T47D (cell line): ENCODE data around the gene SLC25A43.
A peak's percentile ranks its signal among the peaks of the same experiment; 100 is the strongest.

Experiments used
- DNase-seq, 2 experiments: peaks; one replicate each; pipeline versions ENCODE4 v3.0.0 to v3.0.0-alpha.2; 2011 to 2012; ENCODE audit warnings: low read depth in 1 of 2, low spot score in 1 of 2
- JUND ChIP-seq: IDR thresholded peaks from 2 replicates; pipeline ENCODE4 v1.6.1; 2012; ENCODE audit warnings: low read depth
- in situ Hi-C: cut with HindIII; loops from 2 replicates; pipeline ENCODE4 v1.10.0; 2016; ENCODE audit warnings: low sequenced_read_pairs, low pct_unique_long_range_greater_than_20kb

SLC25A43 gene

DNA sequence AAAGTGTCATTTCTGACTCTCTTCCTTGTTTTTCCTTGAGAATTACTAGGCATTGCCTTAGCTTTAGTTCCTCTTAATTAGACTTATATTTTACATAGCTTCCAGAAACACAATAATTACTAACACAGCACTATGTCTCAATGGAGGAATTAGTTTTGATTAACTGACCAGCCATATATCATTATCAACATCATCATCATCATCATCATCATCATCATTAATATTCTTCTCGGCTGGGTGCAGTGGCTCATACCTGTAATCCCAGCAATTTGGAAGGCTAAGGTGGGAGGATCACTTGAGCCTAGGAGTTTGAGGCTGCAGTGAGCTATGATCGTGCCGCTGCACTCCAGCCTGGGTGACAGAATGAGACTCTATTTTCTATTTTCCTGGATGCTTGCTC lies 66.4 kb downstream of the SLC25A43 start:
- DNase-seq = no peak
- in situ Hi-C loops = no loop called here
- TF ChIP-seq JUND = no peak

DNA sequence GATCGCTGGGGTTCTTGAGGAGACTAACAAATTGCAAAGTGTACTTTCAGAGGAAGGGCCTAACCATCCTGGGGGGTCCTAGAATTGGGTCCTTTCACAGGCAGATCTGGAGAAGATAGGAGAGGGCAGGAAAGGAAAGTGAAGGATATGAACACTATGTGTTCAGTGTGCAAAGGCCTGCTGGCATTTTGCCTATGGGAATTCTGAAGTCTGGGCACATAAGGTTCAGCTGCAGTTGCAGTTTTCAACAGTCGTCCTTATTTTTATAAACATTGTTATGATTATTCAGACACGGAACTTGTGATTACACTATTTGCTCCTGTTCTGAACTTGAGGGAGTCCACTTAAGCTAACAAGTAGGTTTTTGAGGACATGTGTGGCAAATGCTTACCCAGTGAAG lies 67.8 kb downstream of the SLC25A43 start:
- DNase-seq = no peak
- in situ Hi-C loops = no loop called here
- no peak for TF ChIP-seq JUND

DNA sequence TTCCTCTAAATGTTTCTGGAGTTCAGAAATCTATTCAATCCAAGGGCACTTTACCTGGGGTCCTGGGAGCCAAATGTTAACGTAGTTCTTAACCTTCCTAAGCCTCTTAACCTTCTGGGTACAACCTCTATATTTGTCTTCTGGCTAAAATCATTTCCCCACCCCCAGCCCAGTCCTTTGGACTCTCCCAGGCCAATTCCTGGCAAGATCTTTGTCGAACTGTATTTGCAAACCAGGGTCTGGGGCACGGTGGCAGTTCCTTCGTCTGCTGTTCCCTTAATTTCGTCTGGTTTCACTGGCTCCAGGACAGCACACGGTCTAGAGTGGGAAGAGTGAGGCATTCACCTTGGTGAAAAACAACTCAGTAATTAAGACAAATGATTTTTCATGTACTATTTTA lies 68.3 kb downstream of the SLC25A43 start:
- DNase-seq = no peak
- in situ Hi-C loops = no loop called here
- TF ChIP-seq JUND = no peak

DNA sequence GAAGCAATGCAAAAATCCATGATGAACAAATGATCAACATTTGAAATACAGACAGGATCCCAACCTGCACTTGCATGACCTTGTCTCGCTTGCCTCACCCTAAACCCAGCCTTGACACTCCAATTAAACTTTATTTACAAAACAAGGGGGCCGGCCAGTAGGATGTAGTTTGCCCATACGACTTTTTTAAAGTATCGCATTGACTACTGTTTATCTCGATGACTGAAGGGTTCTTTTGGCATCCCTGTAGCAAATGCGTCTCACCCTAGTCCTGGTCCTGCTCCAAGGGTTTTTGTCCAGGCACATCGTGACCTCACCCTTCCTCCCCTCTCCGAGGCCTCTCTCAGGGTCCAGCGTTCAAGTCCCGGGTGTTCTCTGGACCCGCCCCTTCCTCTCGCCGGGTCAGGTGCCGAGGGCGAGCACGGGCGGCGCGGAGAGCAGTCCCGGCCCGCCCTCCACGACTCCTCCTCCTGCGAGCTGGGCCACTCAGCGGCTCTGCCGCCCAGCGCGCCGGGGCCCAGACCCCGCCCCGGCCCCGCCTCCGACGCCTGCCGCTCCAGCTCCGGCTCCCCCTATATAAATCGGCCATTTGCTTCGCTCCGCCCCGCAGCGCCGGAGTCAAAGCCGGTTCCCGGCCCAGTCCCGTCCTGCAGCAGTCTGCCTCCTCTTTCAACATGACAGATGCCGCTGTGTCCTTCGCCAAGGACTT lies 68.9 kb downstream of the SLC25A43 start, which contains the start of gene SLC25A5:
SLC25A5 (plus strand) TSS at position 603 of the 709 bp plus-strand sequence; CDS start at position 675, 72 bp downstream.
- in situ Hi-C loops = no loop called here
- TF ChIP-seq JUND = no peak

DNA sequence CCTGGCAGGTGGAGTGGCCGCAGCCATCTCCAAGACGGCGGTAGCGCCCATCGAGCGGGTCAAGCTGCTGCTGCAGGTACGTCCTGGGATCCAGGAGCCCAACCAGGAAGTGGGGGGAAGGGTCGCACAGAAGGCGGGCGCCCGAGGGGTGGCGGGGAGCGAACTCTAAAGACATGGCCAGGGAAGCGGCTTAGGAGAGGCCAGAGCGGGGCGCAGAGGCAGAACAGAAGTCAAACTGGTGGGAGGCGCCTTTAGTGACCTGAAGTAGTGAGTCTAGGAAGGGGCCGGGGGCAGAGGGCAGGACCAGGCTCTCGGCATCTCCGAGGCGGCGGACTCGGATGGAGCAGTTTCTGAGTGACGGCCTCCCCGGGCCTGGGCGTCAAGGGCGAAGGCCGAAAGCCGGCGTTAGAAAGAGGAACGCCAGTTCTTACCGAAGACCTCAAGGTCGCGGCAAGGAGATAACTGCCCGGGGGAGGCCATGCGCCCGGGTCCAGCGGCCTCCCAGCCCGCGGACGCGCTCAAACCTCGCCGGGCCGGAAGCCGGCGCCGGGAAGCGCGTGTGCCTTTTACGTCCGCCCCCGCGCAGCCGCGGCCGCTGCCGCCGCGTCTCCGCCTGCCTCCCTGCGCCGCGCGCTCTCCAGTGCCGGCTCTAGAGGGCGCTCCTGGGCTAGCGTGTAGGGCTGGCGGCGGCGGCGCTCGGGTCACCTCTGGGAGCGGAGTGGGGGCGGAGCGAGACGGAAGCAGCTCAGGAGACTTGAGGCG lies 69.6 kb downstream of the SLC25A43 start:
- in situ Hi-C loops = no loop called here
- DNase-seq = peak; percentile 23 to 82
- TF ChIP-seq JUND = no peak

More for the DNA sequence above, 68.9 kb downstream of the SLC25A43 start, which contains the start of gene SLC25A5:
- peak; percentile 39 to 86 for DNase-seq

DNA sequence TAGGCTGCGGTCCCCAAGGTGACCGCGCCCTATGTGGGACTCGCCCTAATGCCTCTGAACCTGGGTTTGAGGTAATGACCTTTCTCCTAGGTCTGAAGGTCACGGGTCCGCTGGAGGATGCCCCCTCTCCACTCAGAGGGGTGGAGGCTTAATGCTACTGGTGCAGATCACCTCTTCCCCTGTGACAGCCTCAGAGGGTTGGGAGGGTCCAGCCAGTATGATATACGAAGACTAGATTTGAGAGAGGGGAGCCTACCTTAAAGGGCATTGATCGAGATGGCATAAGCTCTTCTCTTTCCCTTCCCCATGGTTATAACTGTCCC lies 70.1 kb downstream of the SLC25A43 start:
- no peak for TF ChIP-seq JUND
- no peak for DNase-seq
- in situ Hi-C loops = no loop called here

DNA sequence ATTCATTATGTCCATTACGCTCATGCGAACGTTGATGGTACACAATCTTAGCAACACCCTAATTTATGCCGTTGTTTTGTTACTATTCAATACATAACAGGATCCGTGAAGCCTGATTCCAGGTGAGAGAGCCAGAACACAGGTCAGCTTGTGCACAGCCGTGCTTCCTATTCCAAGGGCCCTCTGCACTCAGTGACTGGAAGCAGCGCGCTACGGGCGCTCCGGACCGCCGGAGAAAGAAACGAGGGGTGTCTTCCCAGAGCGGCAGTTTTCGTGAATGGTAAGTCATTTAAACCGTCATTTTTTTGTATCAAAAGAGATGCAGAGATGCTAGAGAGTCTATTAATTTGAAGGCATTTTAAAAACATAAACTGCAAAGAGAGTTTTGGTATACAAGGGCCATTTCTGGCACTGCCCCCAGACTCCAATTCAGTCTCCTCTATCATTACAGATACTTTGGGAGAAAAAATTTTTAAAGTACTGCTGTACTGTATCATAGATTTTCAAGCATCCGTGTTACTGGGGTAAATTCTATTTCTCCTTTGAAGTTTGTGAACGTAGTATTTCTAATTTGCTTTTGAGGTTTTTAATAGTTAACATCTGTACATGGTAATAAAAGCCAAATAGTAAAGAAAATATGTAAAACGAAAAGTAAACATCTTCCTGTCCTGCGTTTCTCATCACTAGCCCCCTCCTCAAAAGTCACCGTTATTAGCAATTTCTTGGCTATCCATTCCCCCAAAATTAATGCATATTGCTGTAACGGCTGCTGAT lies 75.7 kb downstream of the SLC25A43 start:
- no peak for DNase-seq
- in situ Hi-C loops = no loop called here

DNA sequence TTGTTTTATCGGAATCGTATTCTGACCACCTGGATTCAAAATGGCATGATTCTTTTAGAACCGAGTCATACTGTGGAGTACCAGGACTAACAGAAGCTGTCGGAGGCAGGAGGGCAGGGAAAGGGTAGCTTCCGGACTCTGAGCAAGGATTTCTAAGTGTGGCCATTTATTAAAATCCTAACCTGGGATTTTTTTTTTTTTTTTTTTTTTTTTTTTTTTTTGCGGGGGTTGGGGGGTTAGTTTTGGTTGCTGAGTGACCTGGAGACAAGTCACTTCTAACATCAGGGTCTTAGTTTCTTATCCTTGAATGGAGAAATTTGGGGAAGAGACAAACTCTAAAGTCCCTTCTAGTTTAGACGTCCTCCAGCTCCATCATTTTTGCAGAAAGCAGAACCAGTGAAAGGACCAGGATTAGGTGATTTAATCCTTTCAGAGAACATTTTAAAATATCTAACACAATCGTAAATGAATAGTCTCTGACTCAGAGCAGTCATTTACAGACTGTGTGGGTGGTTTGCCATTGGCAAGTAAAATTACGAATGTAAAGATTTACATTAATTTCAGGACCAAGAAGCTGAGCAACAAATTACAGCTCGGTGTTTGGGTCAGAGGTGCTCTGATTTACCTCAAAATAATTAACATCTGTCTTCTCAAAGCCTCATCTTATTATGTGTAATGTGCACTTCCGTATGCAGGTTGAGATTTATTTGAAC lies 76.4 kb downstream of the SLC25A43 start:
- DNase-seq = no peak
- in situ Hi-C loops = no loop called here
- TF ChIP-seq JUND = no peak

More for the DNA sequence above, 75.7 kb downstream of the SLC25A43 start:
- TF ChIP-seq JUND = no peak

DNA sequence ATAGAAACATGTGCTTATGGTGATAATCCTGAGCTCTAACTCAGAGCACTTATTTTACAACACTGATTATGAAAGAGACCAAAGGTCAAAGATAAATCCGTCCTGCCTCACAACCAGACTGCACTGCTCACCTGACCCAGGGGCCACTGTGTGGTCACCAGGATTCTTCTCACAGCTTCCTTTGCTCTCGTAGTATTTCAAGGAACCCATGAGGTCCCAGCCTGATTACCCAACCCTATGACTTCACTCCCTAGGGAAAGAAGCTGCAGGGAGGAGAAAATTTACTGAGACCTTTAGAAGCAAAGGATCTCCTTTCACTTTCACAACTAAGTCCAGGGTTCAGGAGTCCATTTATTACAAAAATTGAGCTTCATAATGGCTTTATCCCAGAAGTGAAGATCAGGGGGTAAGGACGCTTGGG lies 78.7 kb downstream of the SLC25A43 start:
- TF ChIP-seq JUND = no peak
- DNase-seq = no peak

DNA sequence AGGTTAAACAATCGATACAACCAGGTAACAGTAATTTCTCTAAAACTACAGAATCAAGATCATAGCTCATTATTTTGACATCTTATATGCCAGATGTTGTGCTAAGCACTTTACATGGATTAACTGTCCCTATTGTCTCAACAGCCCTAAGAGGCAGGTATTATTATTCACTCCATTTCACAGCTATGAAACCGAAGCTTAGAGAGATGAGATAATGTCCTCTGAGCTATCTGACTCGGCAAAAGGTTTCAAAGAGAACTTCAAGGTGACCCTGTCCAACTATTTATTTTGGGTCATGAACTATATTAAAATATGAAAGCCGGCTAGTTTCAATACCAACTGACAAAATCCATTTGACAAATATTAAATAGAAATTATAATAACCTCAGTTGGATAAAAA lies 79.4 kb downstream of the SLC25A43 start:
- TF ChIP-seq JUND = no peak
- in situ Hi-C loops = no loop called here
- DNase-seq = no peak

More for the DNA sequence above, 78.7 kb downstream of the SLC25A43 start:
- in situ Hi-C loops = no loop called here

DNA sequence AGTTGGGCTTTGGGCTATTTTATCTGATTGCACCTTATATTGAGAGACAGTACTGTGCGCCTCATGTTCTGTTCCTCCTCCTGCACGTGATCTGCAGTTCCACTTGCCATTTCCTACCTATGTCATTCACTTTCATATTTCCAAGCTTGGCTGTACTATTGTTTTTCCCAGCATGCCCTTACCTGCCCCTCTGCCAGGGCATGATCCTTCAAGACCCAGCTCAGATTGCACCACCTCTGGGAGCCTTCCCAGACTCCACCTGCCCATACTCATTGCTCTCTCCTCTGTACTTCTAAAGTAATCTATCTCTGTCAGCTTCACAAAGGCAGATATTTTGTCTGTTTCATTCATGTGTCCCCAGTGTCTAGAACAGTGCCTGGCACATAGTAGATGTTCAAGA lies 80.7 kb downstream of the SLC25A43 start:
- no peak for TF ChIP-seq JUND
- in situ Hi-C loops = no loop called here
- DNase-seq = no peak

DNA sequence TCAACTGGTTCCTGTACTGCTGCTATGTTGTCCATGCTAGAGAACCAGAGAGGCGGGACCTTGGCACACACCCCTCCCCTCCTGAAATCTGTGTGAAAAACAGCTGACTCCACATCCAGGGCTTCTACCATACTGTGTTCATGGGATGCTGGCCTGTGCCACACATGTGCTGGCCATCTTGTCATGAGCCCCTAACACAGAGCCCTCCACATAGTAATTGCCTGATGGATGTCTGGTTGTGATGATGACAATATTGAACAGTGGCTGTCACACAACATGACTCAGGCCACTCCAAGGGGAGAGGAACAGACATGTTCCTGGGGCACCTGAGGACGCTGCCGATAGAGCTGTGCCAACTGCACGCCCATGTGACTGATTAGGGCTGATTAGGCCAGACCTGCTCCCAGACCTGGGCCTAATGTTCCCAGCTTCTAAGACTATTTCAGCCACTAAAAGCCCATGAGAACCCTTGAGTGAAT lies 82.2 kb downstream of the SLC25A43 start:
- in situ Hi-C loops = no loop called here
- no peak for TF ChIP-seq JUND
- DNase-seq = no peak

DNA sequence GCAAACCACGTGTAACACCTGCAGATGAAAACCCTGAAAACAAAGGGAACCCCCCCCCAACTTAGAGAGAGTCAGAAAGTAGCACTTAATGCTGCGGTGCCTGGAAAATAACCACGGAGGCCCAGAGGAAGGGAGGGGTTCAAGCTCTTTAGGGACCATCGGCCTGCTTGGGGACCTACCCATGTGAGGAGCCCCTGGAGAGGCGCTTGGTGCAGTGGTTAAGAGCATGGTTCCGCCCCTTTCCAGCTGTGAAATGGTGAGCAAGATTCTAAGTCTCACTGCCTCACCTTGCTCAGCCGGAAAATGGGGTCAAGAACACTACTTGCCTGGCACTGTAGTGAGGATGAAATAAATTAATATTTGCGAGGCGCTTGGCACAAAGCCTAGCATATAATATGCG lies 82.9 kb downstream of the SLC25A43 start:
- in situ Hi-C loops = no loop called here
- no peak for DNase-seq
- no peak for TF ChIP-seq JUND
